ENCODE data around the gene TMC6.

Gene TMC6

GRCh38 chr17:78135858-78136500, 7.4 kb upstream of the TMC6 start:
- no peak for DNase-seq (ENCODE audit: low spot score)

- DNase-seq (ENCODE audit: low spot score): no peak
These were observed 6.4 kb upstream of the TMC6 start for GRCh38 chr17:78134899-78135385.

- DNase-seq (ENCODE audit: low spot score): no peak
These were observed 5.7 kb upstream of the TMC6 start for GRCh38 chr17:78133971-78134898.

- DNase-seq (ENCODE audit: low spot score): no peak
These were observed 4.8 kb upstream of the TMC6 start for GRCh38 chr17:78133179-78133951.

- no peak for DNase-seq (ENCODE audit: low spot score)
These were observed 4.2 kb upstream of the TMC6 start for GRCh38 chr17:78132767-78133178.

- peak; percentile 34 for DNase-seq (ENCODE audit: low spot score)
These were observed 3.6 kb upstream of the TMC6 start for GRCh38 chr17:78132084-78132676.

- DNase-seq (ENCODE audit: low spot score): no peak
These were observed 2.9 kb upstream of the TMC6 start for GRCh38 chr17:78131172-78132083.

GRCh38 chr17:78130437-78131101, 2.0 kb upstream of the TMC6 start, which contains the start of gene TMC8:
Gene TMC8, plus strand, starts transcription at chr17:78130771. Its CDS starts 818 bp downstream, at chr17:78131589.
- no peak for DNase-seq (ENCODE audit: low spot score)

GRCh38 chr17:78130090-78130436, 1.5 kb upstream of the TMC6 start:
- no peak for DNase-seq (ENCODE audit: low spot score)

- no peak for DNase-seq (ENCODE audit: low spot score)
These were observed 965 bp upstream of the TMC6 start for GRCh38 chr17:78129351-78130089.

GRCh38 chr17:78127888-78128550, 536 bp downstream of the TMC6 start:
- DNase-seq (ENCODE audit: low spot score): peak; percentile 29

GRCh38 chr17:78127239-78127887, 1.2 kb downstream of the TMC6 start:
- DNase-seq (ENCODE audit: low spot score): no peak

- no peak for DNase-seq (ENCODE audit: low spot score)
These were observed 1.7 kb downstream of the TMC6 start for GRCh38 chr17:78126895-78127238.

GRCh38 chr17:78125976-78126894, 2.3 kb downstream of the TMC6 start:
- no peak for DNase-seq (ENCODE audit: low spot score)

- DNase-seq (ENCODE audit: low spot score): no peak
These were observed 3.2 kb downstream of the TMC6 start for GRCh38 chr17:78125138-78125913.

- DNase-seq (ENCODE audit: low spot score): no peak
These were observed 3.8 kb downstream of the TMC6 start for GRCh38 chr17:78124836-78125137.

All from LoVo (cell line).